ENCODE results near the gene RAPGEF4.

The RAPGEF4 gene

DNA sequence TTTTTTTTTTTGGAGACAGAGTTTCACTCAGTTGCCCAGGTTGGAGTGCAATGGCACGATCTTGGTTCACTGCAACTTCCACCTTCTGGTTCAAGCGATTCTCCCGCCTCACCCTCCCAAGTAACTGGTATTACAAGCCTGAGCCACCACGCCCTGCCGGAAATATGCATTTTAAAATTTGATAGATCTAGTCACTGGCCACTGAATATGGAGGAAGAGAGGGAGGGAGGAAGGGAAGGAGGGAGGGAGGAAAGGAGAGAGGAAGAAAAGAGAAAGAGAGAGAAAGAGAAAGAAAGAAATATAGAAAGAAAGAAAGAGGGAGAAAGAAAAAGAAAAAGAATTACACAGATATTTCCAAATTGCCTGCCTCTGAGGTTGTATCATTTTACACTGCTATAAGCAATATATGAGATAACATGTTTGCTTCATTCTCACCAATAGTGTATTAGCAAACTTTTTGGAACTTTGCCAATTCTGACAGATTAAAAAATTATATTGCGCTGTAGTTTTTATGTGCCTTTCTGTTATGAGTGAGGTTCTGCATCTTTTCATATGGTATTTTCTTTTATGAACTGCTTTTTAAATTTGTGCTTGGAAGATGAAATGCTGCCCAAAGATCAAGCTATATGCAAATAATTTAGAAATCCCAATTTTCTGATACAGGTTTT lies 178.8 kb downstream of the RAPGEF4 start:
- DNase-seq: no peak

DNA sequence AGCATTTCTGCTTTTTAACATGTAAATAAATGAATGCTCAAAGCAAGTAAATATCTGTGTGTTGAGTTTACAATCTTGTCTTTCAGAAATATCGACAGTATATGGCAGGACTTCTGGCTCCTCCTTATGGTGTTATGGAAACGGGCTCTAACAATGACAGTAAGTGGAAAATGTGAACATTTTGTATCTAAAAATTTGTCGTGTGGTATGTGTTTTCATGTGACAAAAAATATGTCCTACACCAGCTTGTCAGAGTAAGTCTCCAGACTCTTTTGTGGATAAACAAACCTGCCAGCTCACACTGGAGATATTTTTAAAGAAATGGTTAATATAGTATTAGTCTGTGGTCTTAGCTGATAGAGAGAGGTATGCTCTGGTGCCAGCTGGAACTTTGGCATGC lies 182.1 kb downstream of the RAPGEF4 start:
- DNase-seq: no peak

DNA sequence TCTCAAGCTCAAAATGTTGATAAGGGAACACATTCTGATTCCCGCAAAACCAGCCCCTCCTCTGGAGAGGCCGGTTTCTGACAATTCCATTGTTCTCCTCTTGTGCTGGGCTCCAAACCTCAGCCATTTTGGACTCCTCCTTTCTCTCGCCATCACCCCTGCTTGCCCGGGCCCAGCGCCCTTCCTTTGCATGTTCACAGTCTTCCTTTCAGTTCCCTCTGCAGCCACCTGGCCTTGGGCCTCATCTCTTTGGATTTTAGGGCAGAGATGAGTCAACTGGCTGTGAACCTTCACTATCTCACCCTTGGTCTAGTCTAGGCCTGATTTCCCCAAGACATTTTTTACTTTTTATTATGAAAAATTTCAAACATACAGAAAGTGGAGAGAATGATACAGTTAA lies 184.1 kb downstream of the RAPGEF4 start:
- DNase-seq: no peak

DNA sequence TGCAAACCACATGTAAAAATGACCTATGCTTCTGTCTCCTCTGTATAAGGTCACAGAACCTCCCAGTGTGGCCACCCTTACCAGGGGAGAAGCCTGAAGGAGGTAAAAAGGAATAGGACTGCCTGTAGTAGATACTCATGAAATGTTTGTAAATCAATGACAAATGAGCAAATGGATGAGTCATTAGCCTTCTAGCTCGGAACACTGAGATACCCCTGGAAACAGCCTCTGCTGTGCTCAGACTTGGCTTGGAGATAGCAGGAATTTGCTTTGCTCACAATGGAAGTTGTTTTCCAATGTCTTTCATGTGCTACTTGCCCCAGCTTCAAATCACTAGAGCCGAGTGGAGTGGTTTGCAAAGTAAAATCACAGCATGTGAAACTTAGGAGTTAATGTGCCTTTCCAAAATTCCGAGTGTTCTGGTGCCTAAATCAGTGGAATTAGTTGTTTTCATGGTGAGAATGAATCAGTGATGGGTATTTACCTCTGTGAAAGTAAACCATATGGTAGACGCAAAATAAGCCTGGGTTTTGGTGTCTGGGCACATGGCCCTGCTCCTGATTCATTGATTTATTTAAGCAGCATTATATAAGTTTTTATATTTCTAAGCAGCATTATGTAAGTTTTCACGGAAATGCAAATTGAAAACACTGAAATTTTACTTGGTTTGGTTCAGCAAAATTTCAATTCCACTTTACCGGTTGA lies 186.0 kb downstream of the RAPGEF4 start:
- DNase-seq: no peak

DNA sequence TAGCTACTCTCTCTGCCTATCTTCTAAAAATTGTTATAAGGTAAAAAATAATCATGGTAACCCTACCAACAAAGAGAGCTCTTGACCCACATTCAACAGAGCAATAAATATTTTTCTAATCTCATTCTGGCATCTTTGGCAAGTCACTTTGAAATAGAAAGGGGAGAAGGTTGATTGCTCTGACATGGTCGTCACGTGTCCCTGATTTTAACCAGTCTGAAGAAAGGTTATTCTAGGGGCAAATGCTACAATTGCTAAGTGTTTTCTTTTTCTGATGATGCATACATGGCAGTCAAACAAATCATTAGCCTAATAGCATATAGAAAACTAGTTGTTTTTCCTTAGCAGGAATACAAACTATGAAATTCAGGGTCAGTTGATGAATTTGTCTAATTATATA lies 186.7 kb downstream of the RAPGEF4 start:
- DNase-seq: no peak

DNA sequence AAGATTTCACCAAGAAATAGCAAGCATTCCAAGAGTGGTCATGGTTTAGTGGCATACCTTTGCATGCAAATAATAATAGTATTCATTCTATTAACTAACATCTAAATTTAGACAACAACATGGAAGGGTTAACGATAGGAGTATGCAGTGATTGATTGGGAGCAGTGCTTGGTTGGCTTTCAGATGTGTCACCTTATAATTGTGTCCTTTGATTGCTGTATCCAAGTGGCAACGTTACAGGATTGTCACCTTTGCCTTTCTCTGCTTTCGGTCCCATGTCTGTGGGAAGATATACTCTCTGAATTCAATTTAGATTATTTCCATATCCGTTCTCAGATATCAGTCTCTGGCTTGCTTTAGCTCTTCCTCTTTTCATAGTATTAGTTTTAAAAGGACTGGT lies 187.2 kb downstream of the RAPGEF4 start:
- no peak for DNase-seq

DNA sequence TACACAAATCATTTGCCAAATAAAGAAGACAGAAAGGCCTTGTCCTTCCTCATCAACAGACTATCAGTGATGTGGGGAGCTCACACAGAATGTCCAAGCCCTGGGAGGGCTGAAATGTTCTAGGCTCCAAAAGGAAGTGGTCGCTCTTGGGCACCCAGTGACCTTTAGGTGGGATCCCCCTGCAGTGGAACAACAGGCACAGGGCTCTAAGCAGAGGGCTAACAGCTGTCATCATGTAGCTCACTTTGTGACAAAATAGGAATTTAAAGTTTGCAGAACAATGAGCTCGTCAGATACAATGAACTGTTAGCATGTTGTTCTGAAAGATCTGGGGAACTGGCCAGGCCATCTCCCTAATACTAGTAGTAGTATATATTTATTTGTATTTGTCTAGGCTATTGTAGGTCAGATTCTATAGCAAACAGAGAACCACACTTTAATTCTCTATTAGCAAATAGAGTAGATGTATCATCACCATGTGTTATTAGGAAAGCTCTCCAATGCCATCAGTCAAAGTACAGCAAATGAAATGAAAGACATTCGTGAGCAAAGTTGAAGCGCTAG lies 188.5 kb downstream of the RAPGEF4 start:
- no peak for DNase-seq

DNA sequence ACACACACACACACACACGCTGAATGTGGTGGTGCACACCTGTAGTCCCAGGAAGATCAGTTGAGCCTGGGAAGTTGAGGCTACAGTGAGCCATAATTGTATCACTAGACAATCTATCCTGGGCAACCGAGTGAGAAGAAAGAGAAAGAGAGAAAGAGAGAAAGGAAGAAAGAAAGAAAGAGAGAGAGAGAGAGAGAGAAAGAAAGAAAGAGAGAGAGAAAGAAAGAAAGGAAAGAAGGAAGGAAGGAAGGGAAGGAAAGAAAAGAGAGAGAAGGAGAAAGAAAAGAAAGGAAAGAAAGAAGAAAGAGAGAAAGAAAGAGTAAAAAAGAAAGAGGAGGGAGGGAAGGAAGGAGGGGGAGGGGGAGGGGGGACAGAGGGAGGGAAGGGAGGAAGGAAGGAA lies 190.0 kb downstream of the RAPGEF4 start:
- DNase-seq: no peak

DNA sequence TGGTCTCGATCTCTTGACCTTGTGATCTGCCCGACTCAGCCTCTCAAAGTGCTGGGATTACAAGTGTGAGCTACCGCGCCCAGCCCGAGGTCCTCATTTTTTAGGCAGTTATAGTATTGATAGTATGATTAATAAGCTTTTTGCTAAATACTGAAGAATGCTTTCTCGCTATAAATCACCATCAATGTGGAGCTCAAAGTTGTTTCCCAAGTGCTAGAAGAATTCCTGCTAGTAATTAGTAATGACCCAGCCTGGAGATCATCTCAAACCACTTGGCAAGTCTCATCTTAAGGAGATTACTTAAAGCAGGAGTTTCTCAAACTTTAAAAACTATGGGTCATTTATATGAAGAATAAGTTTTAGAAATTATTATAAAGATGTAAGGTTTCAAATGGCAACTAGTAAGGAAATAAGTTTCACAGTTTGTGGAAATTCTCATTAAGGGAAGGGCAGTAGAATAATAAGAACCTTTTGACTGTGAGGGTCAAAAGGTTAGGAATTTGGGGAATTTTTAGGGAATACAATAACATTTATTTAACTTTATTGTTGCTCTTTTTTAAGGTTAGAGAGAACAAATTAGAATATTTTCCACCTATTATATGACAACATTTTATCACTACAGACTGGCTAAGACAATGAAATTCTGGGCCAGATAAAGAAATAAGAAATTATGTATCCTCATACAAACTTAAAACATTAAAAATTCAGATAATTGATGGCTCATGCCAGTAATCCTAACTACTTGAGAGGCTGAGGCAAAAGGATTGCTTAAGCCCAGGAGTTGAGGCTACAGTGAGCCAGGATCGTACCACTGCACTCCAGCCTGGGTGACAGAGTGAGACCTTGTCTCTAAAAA lies 191.4 kb downstream of the RAPGEF4 start:
- DNase-seq: no peak

DNA sequence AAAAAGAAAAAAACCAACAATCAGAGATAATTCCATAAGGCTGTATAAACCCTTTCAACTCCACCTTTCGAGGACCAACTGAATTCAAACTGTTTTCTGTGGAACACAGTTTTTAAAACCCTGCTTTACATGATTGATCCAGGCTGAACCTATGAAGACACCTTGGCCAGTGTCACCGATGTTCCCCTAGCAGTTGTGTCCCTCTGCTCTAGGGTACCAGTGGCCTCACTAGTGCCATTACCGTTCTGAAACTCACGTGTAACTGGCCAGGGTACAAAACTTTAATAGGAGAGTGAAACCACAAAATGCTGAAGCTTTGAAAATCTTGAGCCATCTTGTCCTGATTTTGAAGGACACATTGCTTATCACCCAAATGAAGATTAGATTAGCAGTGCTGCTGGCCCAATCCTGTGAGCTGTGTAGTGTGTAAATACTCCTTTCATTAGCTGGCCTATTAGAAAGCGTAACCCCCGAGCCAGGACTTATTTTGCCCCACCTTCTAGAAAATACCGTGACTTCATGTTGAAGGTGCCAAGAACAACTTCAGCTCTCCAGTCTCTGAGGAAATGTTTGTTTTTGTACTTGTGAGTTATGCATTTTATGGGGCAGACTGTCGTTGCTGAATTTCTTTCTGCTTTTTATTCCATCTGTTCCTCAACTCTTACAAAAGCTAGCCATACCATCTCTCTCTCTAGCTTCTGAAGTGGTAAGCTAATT lies 192.2 kb downstream of the RAPGEF4 start:
- DNase-seq: no peak

DNA sequence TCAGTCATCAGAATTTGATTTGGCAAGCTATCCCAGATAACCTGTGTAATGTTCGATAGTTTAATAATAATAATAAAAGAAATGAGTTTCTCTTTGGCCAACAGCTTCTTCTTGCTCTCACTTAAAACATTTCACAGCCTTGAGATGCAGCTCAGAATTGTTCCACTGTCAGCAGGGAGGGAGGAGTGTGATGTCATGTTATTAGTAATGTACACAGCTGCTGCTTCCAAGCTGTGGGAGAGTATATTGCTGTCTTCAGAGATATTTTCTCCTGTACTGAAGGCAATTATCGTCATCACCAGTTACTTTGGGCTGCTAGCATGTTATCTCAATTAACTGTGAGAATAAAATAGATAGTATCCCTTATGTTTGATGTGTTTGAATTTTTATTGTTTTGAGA lies 193.1 kb downstream of the RAPGEF4 start:
- DNase-seq: no peak

DNA sequence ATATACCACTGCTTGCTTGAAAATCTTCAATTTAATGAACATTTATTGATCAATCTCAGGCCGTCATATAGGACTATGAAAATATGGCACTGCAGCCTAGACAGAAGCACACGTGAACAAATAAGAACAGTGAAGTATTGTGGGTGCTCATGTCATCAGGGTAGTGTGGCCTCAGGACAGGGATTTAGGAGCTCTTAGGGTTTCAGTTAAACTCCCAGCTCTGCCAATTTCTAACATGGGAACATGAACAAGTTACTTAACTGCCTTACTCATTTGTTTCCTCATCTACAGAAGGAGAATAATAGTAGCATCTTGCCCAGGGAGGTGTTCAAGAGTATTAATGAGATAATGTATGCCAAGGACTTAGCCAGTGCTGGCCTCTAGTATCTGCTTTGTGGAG lies 194.0 kb downstream of the RAPGEF4 start:
- no peak for DNase-seq

DNA sequence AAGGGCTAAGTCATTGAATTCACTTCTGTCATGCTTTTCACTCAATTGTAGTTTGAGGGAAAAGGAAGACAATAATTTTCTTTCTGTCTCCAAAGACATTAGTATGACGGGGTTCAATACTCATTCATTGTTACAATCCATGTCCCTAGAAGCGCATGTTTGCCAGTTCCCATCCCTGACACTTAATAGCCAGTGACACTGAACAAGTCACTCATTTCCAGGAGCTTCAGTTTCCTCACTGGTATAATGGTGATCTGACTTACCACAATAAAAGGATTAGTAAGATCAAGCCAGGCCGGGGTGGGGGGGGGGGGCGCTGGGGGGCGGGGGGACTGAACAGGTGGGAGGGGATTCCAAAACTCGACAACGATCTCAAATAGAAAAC lies 195.2 kb downstream of the RAPGEF4 start:
- DNase-seq: no peak

DNA sequence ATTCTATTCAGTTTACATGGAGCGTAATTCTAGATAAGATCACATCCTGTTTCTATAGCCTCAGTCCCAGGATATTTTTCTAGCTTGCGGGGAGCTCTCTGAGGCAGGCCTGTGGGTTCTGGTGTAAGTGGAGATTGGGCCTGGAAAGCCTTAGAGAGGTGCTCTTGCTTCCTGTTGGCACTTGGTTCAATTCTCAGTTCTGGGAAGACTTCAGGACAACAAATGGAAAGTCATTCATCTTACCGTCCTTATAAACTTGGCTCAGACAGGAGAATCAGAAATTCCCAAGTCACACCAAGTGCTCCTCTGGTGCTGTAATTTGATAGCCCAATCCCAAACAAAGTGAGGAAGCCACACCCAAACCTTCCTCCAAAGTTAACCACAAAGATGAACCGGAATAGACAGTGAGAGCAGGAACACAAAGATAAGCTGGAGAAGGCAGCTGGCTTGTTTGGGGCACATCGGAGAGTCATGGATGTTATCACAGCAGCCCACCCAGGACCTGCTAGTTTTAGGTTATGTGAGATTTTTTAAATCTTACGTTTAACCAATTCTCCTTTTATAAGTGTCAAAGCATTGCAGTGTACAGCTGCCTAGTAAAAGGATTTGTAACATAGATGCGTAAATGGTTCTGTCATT lies 195.7 kb downstream of the RAPGEF4 start:
- peak; percentile 38 for DNase-seq

DNA sequence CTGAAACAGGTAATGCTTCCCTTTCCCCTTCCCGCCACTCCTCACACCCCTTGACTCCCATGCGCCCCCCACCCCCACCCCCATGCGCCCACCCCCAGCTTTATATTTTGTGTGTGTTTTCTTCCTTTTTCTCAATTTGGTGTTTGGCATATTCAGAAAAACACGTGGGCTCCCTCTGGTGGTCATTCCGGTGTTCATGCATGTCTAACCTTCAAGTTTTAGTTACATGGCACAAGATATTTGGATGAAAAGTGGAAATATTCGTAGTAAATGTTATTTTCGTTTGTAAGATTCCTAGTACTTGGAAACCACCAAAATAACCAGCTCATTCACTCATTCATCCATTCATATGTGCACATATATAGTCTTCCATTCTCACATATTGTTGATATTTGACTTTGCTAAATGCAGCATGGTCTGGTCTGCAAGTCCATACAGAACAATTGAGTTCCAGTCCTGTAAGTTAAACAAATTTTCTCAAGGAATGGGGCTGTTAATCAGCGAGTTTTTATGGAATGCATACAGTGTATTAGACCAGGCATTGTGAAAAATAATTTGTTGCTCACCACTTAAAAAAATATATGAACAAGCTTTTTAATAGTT lies 196.4 kb downstream of the RAPGEF4 start:
- DNase-seq: peak; percentile 36

DNA sequence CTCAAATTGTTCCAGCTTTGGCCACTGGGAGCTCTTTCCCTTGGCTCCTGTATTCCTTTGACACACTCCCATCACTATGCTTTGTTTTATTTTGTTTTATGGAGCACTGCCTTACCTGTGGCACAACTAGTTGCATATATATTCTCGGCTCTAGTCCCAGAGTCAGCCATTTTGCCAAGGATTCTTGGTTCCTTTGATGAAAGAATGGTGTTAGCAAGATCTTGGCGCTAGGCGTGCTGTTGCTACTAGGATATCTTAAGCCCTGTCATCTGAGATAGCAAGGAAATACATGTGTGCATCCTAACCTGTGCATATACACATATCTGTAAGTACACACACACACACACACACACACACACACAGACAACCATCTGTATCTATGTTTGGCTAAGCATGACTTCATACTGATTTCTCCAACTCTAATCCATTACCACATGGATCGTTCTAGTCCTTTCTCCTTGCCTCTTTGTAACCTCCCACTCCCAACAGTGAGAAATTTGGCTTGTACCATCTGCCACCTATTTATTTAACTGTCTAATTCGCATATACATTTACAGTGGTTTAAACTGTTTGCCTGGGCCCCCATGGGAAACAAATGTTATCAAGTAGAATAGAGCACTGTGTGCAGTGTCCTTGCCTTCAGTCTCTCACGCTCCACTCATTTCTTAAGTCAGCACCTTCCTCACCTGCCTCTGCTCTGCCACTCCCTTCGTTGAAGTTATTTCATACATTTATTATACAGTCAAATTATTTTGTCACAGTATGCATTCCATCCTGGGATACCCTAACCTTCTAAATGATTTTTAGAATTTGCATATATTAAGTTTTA lies 202.5 kb downstream of the RAPGEF4 start:
- no peak for DNase-seq

DNA sequence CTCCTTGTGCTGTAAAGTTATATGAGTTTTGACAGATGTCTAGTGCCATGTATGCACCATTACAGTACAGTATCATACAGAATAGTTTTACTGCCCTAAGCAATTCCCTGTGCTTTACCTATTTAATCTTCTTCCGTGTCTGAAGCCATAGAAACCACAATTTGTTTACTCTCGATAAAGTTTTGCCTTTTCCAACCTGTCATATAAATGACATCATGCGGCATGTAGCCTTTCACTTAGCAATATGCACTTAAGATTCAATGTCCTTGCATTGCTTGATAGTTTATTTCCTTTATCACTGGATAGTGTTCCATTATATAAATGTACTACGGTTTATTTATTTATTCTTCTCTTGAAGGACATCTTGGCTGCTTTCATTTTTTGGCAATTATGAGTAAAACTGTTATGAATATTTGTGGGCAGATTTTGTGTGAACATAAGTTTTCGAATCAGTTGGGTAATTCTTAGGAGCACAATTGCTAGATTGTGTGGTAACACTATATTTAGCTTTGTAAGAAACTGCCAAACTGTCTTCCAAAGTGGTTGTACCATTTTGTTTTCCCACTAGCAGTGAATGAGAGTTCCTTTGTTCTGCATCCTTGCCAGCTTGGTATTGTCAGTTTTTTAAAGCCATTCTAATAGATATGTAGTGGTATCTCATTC lies 203.2 kb downstream of the RAPGEF4 start:
- DNase-seq: no peak

DNA sequence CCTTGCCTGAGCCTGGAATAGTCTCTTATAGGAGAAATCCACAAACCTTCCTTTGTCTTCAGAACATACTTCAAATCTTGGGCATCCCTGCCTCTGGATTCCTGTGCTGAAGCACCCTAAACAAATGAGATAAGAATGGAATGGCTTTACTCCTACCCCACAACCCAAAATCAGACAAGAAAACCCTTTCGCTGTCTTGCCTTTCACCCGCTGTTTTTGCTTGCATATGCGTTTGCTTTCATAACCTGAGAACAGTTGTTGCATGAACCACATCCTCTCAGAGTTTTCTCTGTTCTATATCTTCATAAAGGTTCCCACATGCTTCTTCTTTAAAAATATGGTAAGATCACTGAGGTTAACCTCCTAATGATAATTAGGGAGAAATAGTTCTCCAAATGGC lies 207.9 kb downstream of the RAPGEF4 start:
- DNase-seq: no peak

DNA sequence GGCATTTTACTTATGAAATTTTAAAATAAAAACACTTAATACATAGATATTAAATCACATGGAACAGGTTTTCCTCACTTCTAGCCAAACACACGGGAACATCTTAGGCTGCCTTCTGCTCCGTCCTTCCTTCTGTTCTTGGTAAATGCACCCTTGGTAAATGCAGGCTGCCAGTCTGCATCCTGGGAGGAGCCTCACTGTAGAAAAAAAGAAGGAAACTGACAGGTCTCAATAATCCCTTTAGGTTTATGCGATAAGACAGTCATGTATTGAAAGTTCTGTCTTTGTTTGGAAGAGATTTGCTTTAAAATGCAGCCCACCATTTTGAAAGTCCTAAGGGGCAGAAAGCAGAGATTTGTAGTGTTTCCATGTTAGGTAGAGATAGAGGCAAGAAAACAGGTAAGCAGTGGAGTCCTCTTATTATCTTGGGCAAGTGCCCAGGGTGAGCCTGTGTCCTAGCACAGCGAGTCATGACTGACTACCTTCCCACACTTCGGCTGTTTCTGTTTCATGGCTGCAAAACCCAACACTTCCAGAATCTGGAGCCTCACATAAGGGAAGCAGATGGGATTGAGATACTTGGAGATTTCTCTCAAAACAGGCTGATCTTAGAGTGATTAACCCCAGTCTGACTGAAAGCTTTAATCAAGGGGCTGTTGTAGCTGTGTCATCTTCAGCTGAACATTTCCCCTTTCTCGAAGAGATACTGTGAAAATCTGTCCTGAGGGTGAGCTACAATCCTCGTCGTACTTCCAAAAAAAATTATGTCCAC lies 208.6 kb downstream of the RAPGEF4 start:
- no peak for DNase-seq

All from retina (tissue), 1 donor.